Measurements from ENCODE around the gene KRT33B. TPM values are rescaled to one million over a fixed set of nuclear protein-coding genes. Genes with fewer than 3 reads are reported as not detected.

The KRT33B gene
- polyA plus RNA-seq, 3 donors = not detected

DNA sequence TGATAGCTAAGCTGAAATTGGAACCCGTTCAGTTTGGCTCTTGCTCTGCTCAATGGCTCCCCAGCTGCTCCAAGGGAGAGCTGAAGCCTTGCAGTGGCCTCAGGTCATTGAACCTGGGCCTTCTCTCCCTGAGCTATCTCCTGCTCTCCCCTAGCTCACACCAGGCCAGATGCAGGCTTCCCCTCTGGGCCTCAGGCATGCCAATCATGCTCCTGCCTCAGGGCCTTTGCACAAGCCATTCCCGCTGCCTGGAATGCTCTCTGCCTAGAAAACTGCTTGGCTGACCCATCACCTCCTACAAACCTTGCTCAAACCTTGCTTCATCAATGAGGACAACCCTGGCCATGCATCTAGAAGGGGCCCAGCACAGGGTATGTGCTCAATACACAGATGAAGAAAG lies 37.4 kb downstream of the KRT33B start:
- Mint-ChIP-seq H3K27ac (no peak overlapping the region), H3K9me3 (peaks cover 0 to 2% (median 0%) of the 10 kb centered on the region in 7 donors), H3K27me3 (ENCODE audit: low read depth in 3 of 3) (peaks cover 2 to 5% (median 4%) of the 10 kb centered on the region in 3 donors), H3K36me3 (no peaks in the 10 kb centered on the region), H3K4me3 (no peak overlapping the region), H3K4me1 (peaks cover 8% of the 10 kb centered on the region)
- H3K4me2 ChIP-seq (replicated peaks; ENCODE audit: extremely low read depth, low read length, poor library complexity, severe bottlenecking) = no peak overlapping the region
- no peaks in the 10 kb centered on the region for H3K27me3 ChIP-seq (ENCODE audit: control insufficient read depth in 2 of 2, insufficient read depth in 2 of 2, low read length in 2 of 2)
- WGBS (ENCODE audit: insufficient coverage) = 78% methylated on average over 2 of the region's 2 CpGs
- DNase-seq = no peak
- H3K4me1 ChIP-seq (ENCODE audit: control insufficient read depth in 1 of 2, insufficient read depth in 2 of 2, low read length in 2 of 2) = peaks cover 0 to 7% of the 10 kb centered on the region in 2 donors
- no peaks in the 10 kb centered on the region for H4K20me1 ChIP-seq (ENCODE audit: insufficient read depth, low read length)
- no peak overlapping the region for H3K27ac ChIP-seq (ENCODE audit: low read depth in 1 of 2, low read length in 2 of 2)
- no peak overlapping the region for H3K9ac ChIP-seq (ENCODE audit: insufficient read depth, low read length, poor library complexity, severe bottlenecking)
- no peak overlapping the region for H2AFZ ChIP-seq (ENCODE audit: insufficient read depth, low read depth, low read length, poor library complexity, severe bottlenecking)
- intact Hi-C loops (cut with micrococcal nuclease) = no loop called here
- H3K36me3 ChIP-seq (replicated peaks in 1 of 2; ENCODE audit: control insufficient read depth in 1 of 2, insufficient read depth in 2 of 2, low read length in 2 of 2) = no peaks in the 10 kb centered on the region
- H3K79me2 ChIP-seq (ENCODE audit: insufficient read depth, low read length) = no peaks in the 10 kb centered on the region
- TF ChIP-seq, protein P1, sequence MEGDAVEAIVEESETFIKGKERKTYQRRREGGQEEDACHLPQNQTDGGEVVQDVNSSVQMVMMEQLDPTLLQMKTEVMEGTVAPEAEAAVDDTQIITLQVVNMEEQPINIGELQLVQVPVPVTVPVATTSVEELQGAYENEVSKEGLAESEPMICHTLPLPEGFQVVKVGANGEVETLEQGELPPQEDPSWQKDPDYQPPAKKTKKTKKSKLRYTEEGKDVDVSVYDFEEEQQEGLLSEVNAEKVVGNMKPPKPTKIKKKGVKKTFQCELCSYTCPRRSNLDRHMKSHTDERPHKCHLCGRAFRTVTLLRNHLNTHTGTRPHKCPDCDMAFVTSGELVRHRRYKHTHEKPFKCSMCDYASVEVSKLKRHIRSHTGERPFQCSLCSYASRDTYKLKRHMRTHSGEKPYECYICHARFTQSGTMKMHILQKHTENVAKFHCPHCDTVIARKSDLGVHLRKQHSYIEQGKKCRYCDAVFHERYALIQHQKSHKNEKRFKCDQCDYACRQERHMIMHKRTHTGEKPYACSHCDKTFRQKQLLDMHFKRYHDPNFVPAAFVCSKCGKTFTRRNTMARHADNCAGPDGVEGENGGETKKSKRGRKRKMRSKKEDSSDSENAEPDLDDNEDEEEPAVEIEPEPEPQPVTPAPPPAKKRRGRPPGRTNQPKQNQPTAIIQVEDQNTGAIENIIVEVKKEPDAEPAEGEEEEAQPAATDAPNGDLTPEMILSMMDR (IDR thresholded peaks at IDR 0.05) = no peak
- no peaks in the 10 kb centered on the region for H3K9me3 ChIP-seq (replicated peaks in 1 of 2; ENCODE audit: control insufficient read depth in 1 of 2, insufficient read depth in 1 of 2, low read length in 2 of 2)
- no peak overlapping the region for H3K4me3 ChIP-seq (replicated peaks in 1 of 3; ENCODE audit: low read depth in 2 of 3, low read length in 3 of 3)

DNA sequence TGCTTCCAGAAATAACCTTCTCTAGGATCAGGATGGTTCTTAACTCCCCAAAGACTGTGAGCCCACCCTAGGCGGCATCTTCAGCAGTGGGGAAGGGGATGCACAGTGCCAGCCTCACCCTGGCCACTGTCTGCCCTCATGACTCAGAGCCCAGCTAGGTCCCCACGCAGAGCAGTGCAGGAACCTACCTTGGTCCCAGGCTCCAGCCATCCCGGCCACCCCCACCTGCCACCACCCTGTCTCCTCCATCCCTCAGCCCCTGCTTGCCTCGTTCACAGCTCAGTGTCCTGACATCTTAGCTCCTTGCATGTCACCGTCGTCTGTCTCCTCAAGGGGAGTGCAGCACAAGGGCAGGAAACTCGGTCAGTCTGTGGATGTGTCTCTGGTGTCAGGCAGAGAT lies 38.0 kb downstream of the KRT33B start:
- TF ChIP-seq, protein P1 (IDR thresholded peaks at IDR 0.05) = no peak
- H3K36me3 ChIP-seq (replicated peaks in 1 of 2; ENCODE audit: control insufficient read depth in 1 of 2, insufficient read depth in 2 of 2, low read length in 2 of 2) = no peaks in the 10 kb centered on the region
- H3K27ac ChIP-seq (ENCODE audit: low read depth in 1 of 2, low read length in 2 of 2) = no peak overlapping the region
- no peak overlapping the region for H3K4me2 ChIP-seq (replicated peaks; ENCODE audit: extremely low read depth, low read length, poor library complexity, severe bottlenecking)
- H3K4me1 Mint-ChIP-seq = peaks cover 14% of the 10 kb centered on the region
- no peak overlapping the region for H3K9ac ChIP-seq (ENCODE audit: insufficient read depth, low read length, poor library complexity, severe bottlenecking)
- no peak overlapping the region for H3K4me3 ChIP-seq (replicated peaks in 1 of 3; ENCODE audit: low read depth in 2 of 3, low read length in 3 of 3)
- WGBS (ENCODE audit: insufficient coverage) = 93% methylated on average over 6 of the region's 7 CpGs
- no peak overlapping the region for H3K27ac Mint-ChIP-seq
- intact Hi-C loops (cut with micrococcal nuclease) = no loop called here
- H3K36me3 Mint-ChIP-seq = no peaks in the 10 kb centered on the region
- peaks cover 0 to 12% of the 10 kb centered on the region in 2 donors for H3K4me1 ChIP-seq (ENCODE audit: control insufficient read depth in 1 of 2, insufficient read depth in 2 of 2, low read length in 2 of 2)
- peaks cover 0 to 2% (median 0%) of the 10 kb centered on the region in 7 donors for H3K9me3 Mint-ChIP-seq
- H3K27me3 Mint-ChIP-seq (ENCODE audit: low read depth in 3 of 3) = peaks cover 2 to 5% (median 2%) of the 10 kb centered on the region in 3 donors
- no peak for DNase-seq
- no peak overlapping the region for H3K4me3 Mint-ChIP-seq
- no peak overlapping the region for H2AFZ ChIP-seq (ENCODE audit: insufficient read depth, low read depth, low read length, poor library complexity, severe bottlenecking)
- H3K79me2 ChIP-seq (ENCODE audit: insufficient read depth, low read length) = no peaks in the 10 kb centered on the region
- H4K20me1 ChIP-seq (ENCODE audit: insufficient read depth, low read length) = no peaks in the 10 kb centered on the region
- H3K9me3 ChIP-seq (replicated peaks in 1 of 2; ENCODE audit: control insufficient read depth in 1 of 2, insufficient read depth in 1 of 2, low read length in 2 of 2) = no peaks in the 10 kb centered on the region
- H3K27me3 ChIP-seq (ENCODE audit: control insufficient read depth in 2 of 2, insufficient read depth in 2 of 2, low read length in 2 of 2) = no peaks in the 10 kb centered on the region

Data from CD14-positive monocyte (primary cell).